Ovary (tissue), 3 donors: ENCODE measurements around the gene ITGB2.

Source experiments
- CTCF ChIP-seq, 3 donors: fragments of 450-650 bp in 2 of 3; fragments of 200-600 bp in 1 of 3; IDR thresholded peaks; one replicate each; pipeline versions ENCODE4 v1.5.1 to v1.8.0; 2016 to 2022; ENCODE audit warnings: antibody characterized with exemption in 3 of 3, mild to moderate bottlenecking in 1 of 3
- EP300 ChIP-seq: sonication (generic); formaldehyde crosslinking; IDR thresholded peaks from one replicate; pipeline ENCODE4 v1.6.1; 2017; ENCODE audit warnings: antibody characterized with exemption
- POLR2A ChIP-seq: fragments of 450-650 bp; IDR thresholded peaks from one replicate; pipeline ENCODE4 v1.6.1; 2017; ENCODE audit warnings: antibody characterized with exemption, mild to moderate bottlenecking, moderate library complexity
- donor health status: DM: no; HTN: no; CAD: no.

GRCh38 chr21:44849616-44850130, 71.0 kb downstream of the ITGB2 start:
- TF ChIP-seq CTCF (IDR thresholded peaks at IDR 0.05) (no peak), POLR2A (no peak), EP300 (no peak)
